HL-60 (cell line): ENCODE measurements around the gene SGMS1.

Experiments
- CTCF ChIP-seq: IDR thresholded peaks from one replicate; pipeline ENCODE4 v1.5.1; 2011; ENCODE audit warnings: low read length, control low read depth, inconsistent platforms; ENCODE audit not compliant: insufficient read depth
- POLR2AphosphoS5 ChIP-seq: IDR thresholded peaks from 2 replicates; pipeline ENCODE4 v1.6.1; 2012; ENCODE audit warnings: low read depth

- TF ChIP-seq CTCF, result no peak
- TF ChIP-seq POLR2AphosphoS5, result no peak
Measured at GRCh38 chr10:50627443-50627842, 3.7 kb upstream of the SGMS1 start.
